Measurements from ENCODE around the gene SRCIN1. TPM values are rescaled to one million over a fixed set of nuclear protein-coding genes. Genes with fewer than 3 reads are reported as not detected.

Gene SRCIN1
- total RNA-seq, 2 donors from 2014 or later = 2.4 to 4.8 TPM

GRCh38 chr17:38554430-38555350 is 51.1 kb downstream of the SRCIN1 start:
- Histone ChIP-seq H3K4me1 (replicated peaks) (peaks cover 5% of the 10 kb centered on the region), H3K9me3 (no peaks in the 10 kb centered on the region), H3K27me3 (replicated peaks; ENCODE audit: insufficient read depth) (no peaks in the 10 kb centered on the region), H3K27ac (no peak overlapping the region), H3K36me3 (no peaks in the 10 kb centered on the region), H3K4me3 (no peak overlapping the region)
- intact Hi-C loops (cut with DNase I) = no loop called here
- DNase-seq (ENCODE audit: low spot score) = no peak
- no peak for TF ChIP-seq POLR2AphosphoS5 (IDR thresholded peaks at IDR 0.05)
- TF ChIP-seq POLR2A (IDR thresholded peaks at IDR 0.05) = no peak
- no peak for TF ChIP-seq CTCF (IDR thresholded peaks at IDR 0.05)
- 52% methylated on average over 8 of the region's 8 CpGs for WGBS

GRCh38 chr17:38552343-38552742 is 53.4 kb downstream of the SRCIN1 start:
- DNase-seq (ENCODE audit: low spot score) = no peak
- Histone ChIP-seq H3K9me3 (no peaks in the 10 kb centered on the region), H3K4me1 (replicated peaks) (no peaks in the 10 kb centered on the region), H3K27ac (no peak overlapping the region), H3K4me3 (no peak overlapping the region), H3K36me3 (no peaks in the 10 kb centered on the region), H3K27me3 (replicated peaks; ENCODE audit: insufficient read depth) (no peaks in the 10 kb centered on the region)
- intact Hi-C loops (cut with DNase I) = no loop called here
- 93% methylated on average over 17 of the region's 17 CpGs for WGBS
- TF ChIP-seq POLR2A (IDR thresholded peaks at IDR 0.05) = no peak
- TF ChIP-seq POLR2AphosphoS5 (IDR thresholded peaks at IDR 0.05) = no peak
- TF ChIP-seq CTCF (IDR thresholded peaks at IDR 0.05) = no peak

GRCh38 chr17:38551121-38551520 is 54.6 kb downstream of the SRCIN1 start:
- Histone ChIP-seq H3K27me3 (replicated peaks; ENCODE audit: insufficient read depth) (no peaks in the 10 kb centered on the region), H3K27ac (no peak overlapping the region), H3K36me3 (no peaks in the 10 kb centered on the region), H3K4me1 (replicated peaks) (no peaks in the 10 kb centered on the region), H3K4me3 (no peak overlapping the region), H3K9me3 (no peaks in the 10 kb centered on the region)
- intact Hi-C loops (cut with DNase I) = no loop called here
- TF ChIP-seq CTCF (IDR thresholded peaks at IDR 0.05) (no peak), POLR2A (IDR thresholded peaks at IDR 0.05) (no peak), POLR2AphosphoS5 (IDR thresholded peaks at IDR 0.05) (no peak)
- no peak for DNase-seq (ENCODE audit: low spot score)
- 73% methylated on average over 7 of the region's 9 CpGs for WGBS

DNA sequence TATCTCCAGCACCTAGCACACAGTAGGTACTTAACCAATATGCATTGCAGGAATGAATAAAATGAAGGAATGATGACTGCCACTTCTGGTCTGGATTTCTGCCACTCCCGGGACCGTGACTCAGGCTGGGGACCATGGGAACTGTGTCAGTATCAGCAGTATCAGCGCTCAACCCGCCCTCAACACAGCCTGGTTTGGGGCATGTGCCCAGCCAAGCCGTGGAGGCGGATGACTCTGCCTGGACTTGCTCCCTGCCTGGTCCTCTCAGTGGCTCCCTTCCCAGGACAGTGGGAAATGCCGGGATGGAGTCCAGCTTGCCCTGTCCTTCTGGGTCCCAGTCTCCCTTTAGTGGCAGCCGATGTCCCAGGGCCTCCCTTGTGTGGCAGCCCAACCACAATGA is 55.1 kb downstream of the SRCIN1 start:
- H3K27me3 ChIP-seq (replicated peaks; ENCODE audit: insufficient read depth) = no peaks in the 10 kb centered on the region
- intact Hi-C loops (cut with DNase I) = no loop called here
- H3K4me1 ChIP-seq (replicated peaks) = no peaks in the 10 kb centered on the region
- no peaks in the 10 kb centered on the region for H3K9me3 ChIP-seq
- H3K27ac ChIP-seq = no peak overlapping the region
- peak; percentile 52 for DNase-seq (ENCODE audit: low spot score)
- no peaks in the 10 kb centered on the region for H3K36me3 ChIP-seq
- no peak overlapping the region for H3K4me3 ChIP-seq
- TF ChIP-seq POLR2A (IDR thresholded peaks at IDR 0.05) (no peak), CTCF (IDR thresholded peaks at IDR 0.05) (no peak), POLR2AphosphoS5 (IDR thresholded peaks at IDR 0.05) (peak; percentile 50)
- WGBS = 37% methylated on average over 7 of the region's 8 CpGs

GRCh38 chr17:38549285-38549684 is 56.5 kb downstream of the SRCIN1 start:
- TF ChIP-seq CTCF (IDR thresholded peaks at IDR 0.05) (no peak), POLR2AphosphoS5 (IDR thresholded peaks at IDR 0.05) (no peak), POLR2A (IDR thresholded peaks at IDR 0.05) (no peak)
- WGBS = 76% methylated on average over 4 of the region's 4 CpGs
- intact Hi-C loops (cut with DNase I) = no loop called here

More at GRCh38 chr17:38549285-38549684, 56.5 kb downstream of the SRCIN1 start:
- DNase-seq (ENCODE audit: low spot score) = no peak
- no peak overlapping the region for H3K4me3 ChIP-seq
- H3K27me3 ChIP-seq (replicated peaks; ENCODE audit: insufficient read depth) = no peaks in the 10 kb centered on the region
- no peaks in the 10 kb centered on the region for H3K36me3 ChIP-seq
- no peaks in the 10 kb centered on the region for H3K9me3 ChIP-seq
- no peaks in the 10 kb centered on the region for H3K4me1 ChIP-seq (replicated peaks)
- no peak overlapping the region for H3K27ac ChIP-seq
